AG10803 (cell line): ENCODE measurements around the gene AOC1.

Experiments used
- DNase-seq: peaks from one replicate; pipeline ENCODE4 v3.0.0; 2010; ENCODE audit warnings: low read depth
- H3K4me3 ChIP-seq: 2 replicates; pipeline ENCODE4 v1.5.1; 2011; ENCODE audit warnings: mild to moderate bottlenecking, low read length, control low read depth
- TF ChIP-seq, protein P1 (sequence below): conservative IDR thresholded peaks from 2 replicates; pipeline ENCODE4 v1.5.1; 2011; ENCODE audit warnings: mild to moderate bottlenecking, low read length, control low read depth, inconsistent platforms

The AOC1 gene

DNA sequence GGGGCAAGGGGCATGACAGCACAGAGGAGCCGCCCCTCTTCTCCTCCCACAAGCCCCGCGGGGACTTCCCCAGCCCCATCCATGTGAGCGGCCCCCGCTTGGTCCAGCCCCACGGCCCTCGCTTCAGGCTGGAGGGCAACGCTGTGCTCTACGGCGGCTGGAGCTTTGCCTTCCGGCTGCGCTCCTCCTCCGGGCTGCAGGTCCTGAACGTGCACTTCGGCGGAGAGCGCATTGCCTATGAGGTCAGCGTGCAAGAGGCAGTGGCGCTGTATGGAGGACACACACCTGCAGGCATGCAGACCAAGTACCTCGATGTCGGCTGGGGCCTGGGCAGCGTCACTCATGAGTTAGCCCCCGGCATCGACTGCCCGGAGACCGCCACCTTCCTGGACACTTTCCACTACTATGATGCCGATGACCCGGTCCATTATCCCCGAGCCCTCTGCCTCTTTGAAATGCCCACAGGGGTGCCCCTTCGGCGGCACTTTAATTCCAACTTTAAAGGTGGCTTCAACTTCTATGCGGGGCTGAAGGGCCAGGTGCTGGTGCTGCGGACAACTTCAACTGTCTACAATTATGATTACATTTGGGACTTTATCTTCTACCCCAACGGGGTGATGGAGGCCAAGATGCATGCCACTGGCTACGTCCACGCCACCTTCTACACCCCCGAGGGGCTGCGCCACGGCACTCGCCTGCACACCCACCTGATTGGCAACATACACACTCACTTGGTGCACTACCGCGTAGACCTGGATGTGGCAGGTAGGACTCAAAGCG is 5.1 kb downstream of the AOC1 start:
- TF ChIP-seq, protein P1, sequence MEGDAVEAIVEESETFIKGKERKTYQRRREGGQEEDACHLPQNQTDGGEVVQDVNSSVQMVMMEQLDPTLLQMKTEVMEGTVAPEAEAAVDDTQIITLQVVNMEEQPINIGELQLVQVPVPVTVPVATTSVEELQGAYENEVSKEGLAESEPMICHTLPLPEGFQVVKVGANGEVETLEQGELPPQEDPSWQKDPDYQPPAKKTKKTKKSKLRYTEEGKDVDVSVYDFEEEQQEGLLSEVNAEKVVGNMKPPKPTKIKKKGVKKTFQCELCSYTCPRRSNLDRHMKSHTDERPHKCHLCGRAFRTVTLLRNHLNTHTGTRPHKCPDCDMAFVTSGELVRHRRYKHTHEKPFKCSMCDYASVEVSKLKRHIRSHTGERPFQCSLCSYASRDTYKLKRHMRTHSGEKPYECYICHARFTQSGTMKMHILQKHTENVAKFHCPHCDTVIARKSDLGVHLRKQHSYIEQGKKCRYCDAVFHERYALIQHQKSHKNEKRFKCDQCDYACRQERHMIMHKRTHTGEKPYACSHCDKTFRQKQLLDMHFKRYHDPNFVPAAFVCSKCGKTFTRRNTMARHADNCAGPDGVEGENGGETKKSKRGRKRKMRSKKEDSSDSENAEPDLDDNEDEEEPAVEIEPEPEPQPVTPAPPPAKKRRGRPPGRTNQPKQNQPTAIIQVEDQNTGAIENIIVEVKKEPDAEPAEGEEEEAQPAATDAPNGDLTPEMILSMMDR: no peak
- H3K4me3 ChIP-seq: no peak overlapping the region
- no peak for DNase-seq

DNA sequence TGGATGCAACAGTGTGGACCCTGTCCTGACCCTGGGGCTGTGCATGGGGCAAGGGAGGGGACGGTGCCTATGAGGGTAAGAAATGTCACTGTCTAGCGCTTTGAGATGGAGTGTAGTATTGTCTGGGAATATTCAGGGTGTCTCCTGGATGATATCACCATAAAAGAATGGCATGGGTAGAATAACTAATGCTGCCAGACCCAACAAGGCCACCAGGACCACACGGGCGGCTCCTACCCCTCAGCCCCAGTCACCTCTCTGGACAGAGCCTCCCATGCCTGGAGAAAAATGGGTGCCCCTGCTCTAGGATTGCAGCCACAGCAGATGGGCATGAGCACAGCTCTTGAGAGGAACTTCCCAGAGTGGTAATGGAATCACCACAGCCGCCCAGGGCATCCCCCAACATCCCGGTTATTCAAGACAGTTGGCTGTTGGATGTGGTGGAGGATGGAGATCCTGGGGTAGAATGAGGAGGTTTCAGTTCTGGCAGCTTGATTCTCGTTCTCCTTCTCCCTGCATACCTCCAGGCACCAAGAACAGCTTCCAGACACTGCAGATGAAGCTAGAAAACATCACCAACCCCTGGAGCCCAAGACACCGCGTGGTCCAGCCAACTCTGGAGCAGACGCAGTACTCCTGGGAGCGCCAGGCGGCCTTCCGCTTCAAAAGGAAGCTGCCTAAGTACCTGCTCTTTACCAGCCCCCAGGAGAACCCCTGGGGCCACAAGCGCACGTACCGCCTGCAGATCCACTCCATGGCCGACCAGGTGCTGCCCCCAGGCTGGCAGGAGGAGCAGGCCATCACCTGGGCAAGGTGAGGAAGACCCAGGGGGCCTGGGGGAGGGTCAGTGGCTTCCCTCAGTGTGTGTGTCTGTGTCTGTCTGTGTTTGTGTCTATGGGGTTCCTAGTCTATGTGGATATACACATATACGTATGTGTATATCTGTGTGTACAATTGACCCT is 6.2 kb downstream of the AOC1 start:
- TF ChIP-seq, protein P1: no peak
- no peak for DNase-seq

DNA sequence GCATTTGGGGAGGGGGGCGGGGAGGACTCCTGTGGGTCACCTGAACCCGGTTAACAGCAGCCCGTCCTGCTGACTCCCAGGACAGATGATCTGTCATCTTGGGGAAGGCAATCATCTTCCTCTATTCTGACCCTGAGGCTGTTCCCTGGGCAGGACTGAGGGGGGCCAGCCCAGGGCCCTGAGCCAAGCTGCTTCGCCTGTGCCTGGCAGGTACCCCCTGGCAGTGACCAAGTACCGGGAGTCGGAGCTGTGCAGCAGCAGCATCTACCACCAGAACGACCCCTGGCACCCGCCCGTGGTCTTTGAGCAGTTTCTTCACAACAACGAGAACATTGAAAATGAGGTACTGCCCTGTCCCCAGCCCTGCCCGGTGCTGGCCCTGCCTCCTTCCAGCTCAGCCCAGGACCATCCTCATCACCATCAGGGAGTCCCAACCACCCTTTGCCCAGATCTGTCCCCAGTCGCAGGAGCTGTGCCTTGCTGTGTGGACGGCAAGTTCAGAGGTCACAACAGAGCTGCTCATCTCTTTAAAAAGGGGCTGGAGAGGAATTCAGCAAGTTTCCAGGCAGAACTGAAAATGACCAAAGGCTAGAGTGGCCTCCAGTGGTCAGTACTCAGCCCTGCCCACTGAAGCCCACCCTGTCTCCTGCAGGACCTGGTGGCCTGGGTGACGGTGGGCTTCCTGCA is 8.1 kb downstream of the AOC1 start:
- DNase-seq: no peak
- TF ChIP-seq, protein P1: no peak; the same call in 1 of the 2 replicates

More for the DNA sequence above, 6.2 kb downstream of the AOC1 start:
- no peak overlapping the region for H3K4me3 ChIP-seq

DNA sequence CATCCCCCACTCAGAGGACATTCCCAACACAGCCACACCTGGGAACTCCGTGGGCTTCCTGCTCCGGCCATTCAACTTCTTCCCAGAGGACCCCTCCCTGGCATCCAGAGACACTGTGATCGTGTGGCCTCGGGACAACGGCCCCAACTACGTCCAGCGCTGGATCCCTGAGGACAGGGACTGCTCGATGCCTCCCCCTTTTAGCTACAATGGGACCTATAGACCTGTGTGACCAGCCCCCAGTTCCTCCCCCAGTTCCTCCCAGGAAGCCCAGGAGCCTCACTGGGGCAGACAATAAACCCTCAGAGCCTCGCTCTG is 8.6 kb downstream of the AOC1 start:
- TF ChIP-seq, protein P1: no peak

More for the DNA sequence above, 8.1 kb downstream of the AOC1 start:
- H3K4me3 ChIP-seq: no peak overlapping the region

GRCh38 chr7:150862356-150862755 is 10.0 kb downstream of the AOC1 start:
- no peak for DNase-seq
- H3K4me3 ChIP-seq: no peak overlapping the region
- TF ChIP-seq, protein P1: no peak

More for the DNA sequence above, 8.6 kb downstream of the AOC1 start:
- H3K4me3 ChIP-seq: no peak overlapping the region
- no peak for DNase-seq

DNA sequence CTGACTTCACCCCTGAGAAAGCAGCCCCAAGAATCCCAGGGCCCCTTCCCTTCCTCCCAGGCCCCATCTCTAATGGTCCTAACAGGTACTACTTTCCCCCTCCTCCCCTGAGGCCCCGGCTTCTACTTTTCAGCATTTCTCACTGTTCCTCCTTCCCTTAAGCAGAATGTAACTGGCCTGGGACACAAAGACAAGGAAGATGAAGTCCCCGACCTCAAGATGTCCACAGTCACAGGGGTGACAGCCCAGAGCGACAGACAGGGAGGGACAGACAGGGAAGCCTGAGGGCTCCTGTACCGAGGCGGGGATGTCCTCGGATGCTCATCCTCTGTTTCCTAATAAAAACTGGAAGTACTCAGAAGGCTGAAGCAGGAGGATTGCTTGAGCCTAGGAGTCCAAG is 11.6 kb downstream of the AOC1 start:
- H3K4me3 ChIP-seq: no peak overlapping the region
- TF ChIP-seq, protein P1: no peak
- no peak for DNase-seq
